CD14-positive monocyte (primary cell): ENCODE results near the gene SMAD9. TPM values are rescaled to one million over a fixed set of nuclear protein-coding genes. Genes with fewer than 3 reads are reported as not detected.

ENCODE experiments used
- DNase-seq, 3 donors: peaks; one replicate each; pipeline ENCODE4 v3.0.0-alpha.2; 2011 to 2022
- H2AFZ ChIP-seq: 2 replicates; pipeline ENCODE4 v1.6.0; 2012; ENCODE audit warnings: mild to moderate bottlenecking, low read depth, low read length, inconsistent platforms; ENCODE audit not compliant: insufficient read depth, poor library complexity, severe bottlenecking
- H3K27ac ChIP-seq, 2 donors: 1 replicate in 1 of 2; 2 replicates in 1 of 2; pipeline ENCODE4 v1.5.1; 2012 to 2013; ENCODE audit warnings: low read length in 2 of 2, control low read depth in 1 of 2, inconsistent platforms in 1 of 2, low read depth in 1 of 2, mild to moderate bottlenecking in 1 of 2
- H3K27me3 ChIP-seq, 2 donors: one replicate each; pipeline versions ENCODE4 v1.6.0 to v1.6.1; 2011 to 2013; ENCODE audit warnings: low read length in 2 of 2; ENCODE audit not compliant: control insufficient read depth in 2 of 2, insufficient read depth in 2 of 2
- H3K36me3 ChIP-seq, 2 donors: replicated peaks in 1 of 2; 1 replicate in 1 of 2; 2 replicates in 1 of 2; pipeline versions ENCODE4 v1.5.1 to v1.6.1; 2012 to 2013; ENCODE audit warnings: low read length in 2 of 2, control low read depth in 1 of 2, inconsistent platforms in 1 of 2, mild to moderate bottlenecking in 1 of 2; ENCODE audit not compliant: insufficient read depth in 2 of 2, control insufficient read depth in 1 of 2
- H3K4me1 ChIP-seq, 2 donors: 1 replicate in 1 of 2; 2 replicates in 1 of 2; pipeline versions ENCODE4 v1.5.1 to v1.6.1; 2012 to 2013; ENCODE audit warnings: low read length in 2 of 2, control low read depth in 1 of 2, inconsistent platforms in 1 of 2, mild to moderate bottlenecking in 1 of 2, moderate library complexity in 1 of 2; ENCODE audit not compliant: insufficient read depth in 2 of 2, control insufficient read depth in 1 of 2
- H3K4me2 ChIP-seq: replicated peaks from 2 replicates; pipeline ENCODE3; 2012; ENCODE audit warnings: low read length, moderate library complexity, mild to moderate bottlenecking; ENCODE audit not compliant: poor library complexity, severe bottlenecking; ENCODE audit errors: extremely low read depth
- H3K4me3 ChIP-seq, 3 experiments: fragments of 200-600 bp in 1 of 3; sonication (generic) in 1 of 3; replicated peaks in 1 of 3; 1 replicate in 2 of 3; 2 replicates in 1 of 3; pipeline ENCODE4 v1.5.1; 2011 to 2013; ENCODE audit warnings: low read length in 3 of 3, mild to moderate bottlenecking in 3 of 3, control low read depth in 2 of 3, low read depth in 2 of 3, inconsistent platforms in 1 of 3, moderate library complexity in 1 of 3
- H3K79me2 ChIP-seq: 2 replicates; pipeline ENCODE4 v1.6.0; 2012; ENCODE audit warnings: mild to moderate bottlenecking, control low read depth, inconsistent platforms, low read length, moderate library complexity; ENCODE audit not compliant: insufficient read depth
- H3K9ac ChIP-seq: 2 replicates; pipeline ENCODE4 v1.6.0; 2017; ENCODE audit warnings: low read length, mild to moderate bottlenecking; ENCODE audit not compliant: insufficient read depth, poor library complexity, severe bottlenecking
- H3K9me3 ChIP-seq, 2 donors: replicated peaks in 1 of 2; 1 replicate in 1 of 2; 2 replicates in 1 of 2; pipeline versions ENCODE4 v1.5.1 to v1.6.1; 2012 to 2013; ENCODE audit warnings: low read length in 2 of 2, control low read depth in 1 of 2; ENCODE audit not compliant: control insufficient read depth in 1 of 2, insufficient read depth in 1 of 2
- H4K20me1 ChIP-seq: 2 replicates; pipeline ENCODE4 v1.6.0; 2012; ENCODE audit warnings: mild to moderate bottlenecking, low read length, control low read depth, moderate library complexity; ENCODE audit not compliant: insufficient read depth
- H3K27ac Mint-ChIP-seq, 7 donors: one replicate each; pipeline ENCODE4 v1.8.0; 2020; ENCODE audit warnings: mild to moderate bottlenecking in 7 of 7, mixed read lengths in 7 of 7, moderate library complexity in 6 of 7, inconsistent platforms in 2 of 7
- H3K27me3 Mint-ChIP-seq, 3 donors: one replicate each; pipeline ENCODE4 v1.8.0; 2021 to 2022; ENCODE audit warnings: low read depth in 3 of 3, mild to moderate bottlenecking in 3 of 3, mixed read lengths in 3 of 3, moderate library complexity in 3 of 3, inconsistent platforms in 1 of 3
- H3K36me3 Mint-ChIP-seq, 2 donors: one replicate each; pipeline ENCODE4 v1.8.0; 2020; ENCODE audit warnings: mixed read lengths in 2 of 2, inconsistent platforms in 1 of 2, mild to moderate bottlenecking in 1 of 2
- H3K4me1 Mint-ChIP-seq: one replicate; pipeline ENCODE4 v1.8.0; 2020; ENCODE audit warnings: mild to moderate bottlenecking, mixed read lengths
- H3K4me3 Mint-ChIP-seq, 2 donors: one replicate each; pipeline ENCODE4 v1.8.0; 2020; ENCODE audit warnings: mild to moderate bottlenecking in 2 of 2, mixed read lengths in 2 of 2, moderate library complexity in 1 of 2
- H3K9me3 Mint-ChIP-seq, 7 donors: one replicate each; pipeline ENCODE4 v1.8.0; 2020 to 2022; ENCODE audit warnings: mixed read lengths in 7 of 7, mild to moderate bottlenecking in 6 of 7, moderate library complexity in 6 of 7, inconsistent platforms in 2 of 7
- WGBS: methylation state at CpG from one replicate; pipeline ENCODE4 v1.1.5; 2013; ENCODE audit warnings: missing lambda C conversion rate; ENCODE audit not compliant: insufficient coverage; 5-methylcytosine and 5-hydroxymethylcytosine counted together
- intact Hi-C, 2 donors: fragments of 100-400 bp; cut with micrococcal nuclease; formaldehyde crosslinking; loops; one replicate each; pipeline versions ENCODE4 v1.15.0 to v1.15.1; 2023
- polyA plus RNA-seq, 3 donors: library from polyadenylated mRNA; depleted of rRNA in 1 of 3; unstranded in 2 of 3; stranded (reverse) in 1 of 3; fragments of 300-500 nt in 2 of 3; fragments of >200 nt in 1 of 3; fragmentation: Illumina TruSeq in 2 of 3; gene quantifications; 1 replicate in 2 of 3; 2 replicates in 1 of 3; pipeline ENCODE4 v1.2.3, GENCODE V29; 2012 to 2021
- TF ChIP-seq, protein P1 (sequence below): fragments of 200-600 bp; IDR thresholded peaks from one replicate; pipeline ENCODE4 v1.8.0; 2022; ENCODE audit warnings: antibody characterized with exemption, mild to moderate bottlenecking

The SMAD9 gene
- polyA plus RNA-seq, 3 donors = not detected

DNA sequence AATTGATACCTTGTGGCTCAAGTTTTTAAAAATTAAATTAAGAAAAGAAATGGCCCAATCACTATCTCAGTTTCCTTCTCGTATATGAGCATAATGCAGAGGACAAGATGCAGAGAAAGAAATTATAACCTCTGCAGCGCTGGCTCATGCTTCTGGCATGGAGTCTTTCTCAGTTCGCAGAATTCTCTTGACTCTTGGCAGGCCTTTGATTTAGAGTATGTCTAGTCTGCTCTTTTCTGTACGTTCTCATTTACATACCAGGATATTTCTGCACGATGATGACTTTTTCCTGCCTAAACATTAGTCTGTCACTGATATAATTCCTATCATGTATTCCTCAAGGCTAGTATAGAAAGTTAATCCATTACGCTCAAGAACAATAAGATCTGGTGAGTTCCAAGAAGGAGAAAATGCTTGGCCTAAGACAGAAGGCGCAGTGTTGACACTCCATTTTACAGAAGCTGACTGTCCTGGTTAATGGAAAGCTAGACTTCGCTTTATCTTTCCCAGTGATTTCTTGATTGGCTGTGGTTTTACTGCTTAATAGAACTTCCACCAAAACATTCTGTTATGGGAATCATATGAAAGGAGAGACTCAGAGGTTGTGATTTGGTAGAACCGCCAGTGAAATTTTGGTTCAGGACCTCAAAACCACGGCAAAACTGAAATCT lies 1.7 kb upstream of the SMAD9 start:
- TF ChIP-seq, protein P1, sequence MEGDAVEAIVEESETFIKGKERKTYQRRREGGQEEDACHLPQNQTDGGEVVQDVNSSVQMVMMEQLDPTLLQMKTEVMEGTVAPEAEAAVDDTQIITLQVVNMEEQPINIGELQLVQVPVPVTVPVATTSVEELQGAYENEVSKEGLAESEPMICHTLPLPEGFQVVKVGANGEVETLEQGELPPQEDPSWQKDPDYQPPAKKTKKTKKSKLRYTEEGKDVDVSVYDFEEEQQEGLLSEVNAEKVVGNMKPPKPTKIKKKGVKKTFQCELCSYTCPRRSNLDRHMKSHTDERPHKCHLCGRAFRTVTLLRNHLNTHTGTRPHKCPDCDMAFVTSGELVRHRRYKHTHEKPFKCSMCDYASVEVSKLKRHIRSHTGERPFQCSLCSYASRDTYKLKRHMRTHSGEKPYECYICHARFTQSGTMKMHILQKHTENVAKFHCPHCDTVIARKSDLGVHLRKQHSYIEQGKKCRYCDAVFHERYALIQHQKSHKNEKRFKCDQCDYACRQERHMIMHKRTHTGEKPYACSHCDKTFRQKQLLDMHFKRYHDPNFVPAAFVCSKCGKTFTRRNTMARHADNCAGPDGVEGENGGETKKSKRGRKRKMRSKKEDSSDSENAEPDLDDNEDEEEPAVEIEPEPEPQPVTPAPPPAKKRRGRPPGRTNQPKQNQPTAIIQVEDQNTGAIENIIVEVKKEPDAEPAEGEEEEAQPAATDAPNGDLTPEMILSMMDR = no peak
- H3K27me3 Mint-ChIP-seq = peaks cover 47 to 64% (median 56%) of the 10 kb centered on the region in 3 donors
- Histone ChIP-seq H3K9ac (no peak overlapping the region), H3K4me1 (peaks cover 3 to 5% of the 10 kb centered on the region in 2 donors), H3K36me3 (no peaks in the 10 kb centered on the region), H3K27me3 (peaks cover 48 to 50% of the 10 kb centered on the region in 2 donors), H3K4me3 (no peak overlapping the region), H2AFZ (no peak overlapping the region), H3K4me2 (no peak overlapping the region), H3K79me2 (no peaks in the 10 kb centered on the region), H4K20me1 (no peaks in the 10 kb centered on the region), H3K9me3 (no peaks in the 10 kb centered on the region), H3K27ac (no peak overlapping the region)
- H3K4me3 Mint-ChIP-seq = peak overlapping the region in 1 of 2 donors; percentile 32
- no peak overlapping the region for H3K27ac Mint-ChIP-seq
- H3K4me1 Mint-ChIP-seq = peaks cover 8% of the 10 kb centered on the region
- WGBS = no CpG with 5 or more reads among the region's 10 CpGs
- H3K36me3 Mint-ChIP-seq = peaks cover 0 to 3% of the 10 kb centered on the region in 2 donors
- intact Hi-C loops = no loop called here
- DNase-seq = no peak
- peaks cover 0 to 6% (median 3%) of the 10 kb centered on the region in 7 donors for H3K9me3 Mint-ChIP-seq

DNA sequence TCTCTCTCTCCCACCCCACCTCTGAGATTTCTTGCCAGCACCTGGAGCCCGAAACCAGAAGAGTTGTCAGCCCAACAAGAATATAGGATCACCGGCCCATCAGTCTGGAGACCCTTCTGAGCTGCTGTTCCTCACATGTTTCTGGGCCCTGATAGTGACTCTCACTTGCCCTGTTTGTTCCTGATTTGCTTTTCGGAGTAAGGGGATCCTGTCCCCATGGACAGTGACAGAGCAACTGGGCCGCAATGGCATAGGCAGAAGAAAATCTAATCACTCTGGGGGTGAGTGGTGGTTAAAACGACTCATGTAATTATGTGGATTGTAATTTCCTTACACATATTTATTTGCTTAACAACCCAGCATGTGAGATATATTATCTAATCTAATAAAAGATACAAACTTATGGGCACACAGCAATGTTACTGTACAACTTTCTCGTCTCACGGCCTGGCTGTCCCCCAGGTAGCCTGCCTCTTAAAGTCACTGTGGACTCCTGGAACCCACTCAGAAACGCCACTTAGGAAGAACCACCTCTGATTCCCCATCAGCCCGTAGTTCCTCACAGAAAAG lies 663 bp upstream of the SMAD9 start:
- DNase-seq = no peak
- Histone ChIP-seq H3K4me3 (no peak overlapping the region), H3K9ac (no peak overlapping the region), H2AFZ (no peak overlapping the region), H3K9me3 (no peaks in the 10 kb centered on the region), H3K79me2 (no peaks in the 10 kb centered on the region), H3K36me3 (no peaks in the 10 kb centered on the region), H3K4me1 (peaks cover 3 to 5% of the 10 kb centered on the region in 2 donors), H3K4me2 (no peak overlapping the region), H3K27ac (no peak overlapping the region), H4K20me1 (no peaks in the 10 kb centered on the region), H3K27me3 (peaks cover 58% of the 10 kb centered on the region in 2 donors)
- TF ChIP-seq, protein P1 = no peak
- peaks cover 8% of the 10 kb centered on the region for H3K4me1 Mint-ChIP-seq
- peaks cover 0 to 3% of the 10 kb centered on the region in 2 donors for H3K36me3 Mint-ChIP-seq
- peaks cover 47 to 70% (median 58%) of the 10 kb centered on the region in 3 donors for H3K27me3 Mint-ChIP-seq
- 85% methylated on average over 6 of the region's 9 CpGs for WGBS
- intact Hi-C loops = no loop called here
- no peak overlapping the region for H3K27ac Mint-ChIP-seq
- peak overlapping the region; percentile 71 to 88 for H3K4me3 Mint-ChIP-seq
- peaks cover 0 to 6% (median 3%) of the 10 kb centered on the region in 7 donors for H3K9me3 Mint-ChIP-seq
